HK-2 (cell line): Measurements from ENCODE around the gene MECP2.
A peak's percentile ranks its signal among the peaks of the same experiment; 100 is the strongest.
"Not testable (repeated sequence)": the region's sequence is repeated elsewhere in the genome, so short reads cannot be mapped to it uniquely, and the experiment has no call there.

Experiments used
- DNase-seq: peaks from one replicate; pipeline ENCODE4 v3.0.0-alpha.2; 2018; ENCODE audit not compliant: unreplicated experiment

Gene MECP2

GRCh38 chrX:153993079-153993478 is 104.4 kb downstream of the MECP2 start:
- DNase-seq = no peak

GRCh38 chrX:153992180-153992579 is 105.3 kb downstream of the MECP2 start:
- no peak for DNase-seq

- no peak for DNase-seq
Observed at GRCh38 chrX:153991013-153991580, 106.4 kb downstream of the MECP2 start.

GRCh38 chrX:153989973-153990655 is 107.4 kb downstream of the MECP2 start:
- no peak for DNase-seq

GRCh38 chrX:153988493-153988892 is 109.0 kb downstream of the MECP2 start:
- DNase-seq = no peak

- no peak for DNase-seq
Observed at GRCh38 chrX:153984351-153985178, 113.0 kb downstream of the MECP2 start.

GRCh38 chrX:153983321-153983801 is 114.2 kb downstream of the MECP2 start:
- DNase-seq = no peak

- no peak for DNase-seq
Observed at GRCh38 chrX:153981771-153982533, 115.6 kb downstream of the MECP2 start.

GRCh38 chrX:153981231-153981630 is 116.3 kb downstream of the MECP2 start:
- no peak for DNase-seq

GRCh38 chrX:153980394-153980793 is 117.1 kb downstream of the MECP2 start:
- DNase-seq = not testable (repeated sequence)

GRCh38 chrX:153974726-153975286 is 122.7 kb downstream of the MECP2 start:
- DNase-seq = no peak

GRCh38 chrX:153974003-153974725 is 123.4 kb downstream of the MECP2 start:
- no peak for DNase-seq

GRCh38 chrX:153973127-153974002 is 124.2 kb downstream of the MECP2 start:
- DNase-seq = no peak

- peak; percentile 88 for DNase-seq
Observed at GRCh38 chrX:153972368-153973126, 125.0 kb downstream of the MECP2 start, which contains the start of gene TMEM187. Gene TMEM187 (plus strand): TSS chrX:153972754. CDS start chrX:153982063, 9,309 bp downstream.
